Panc1 (cell line): Measurements from ENCODE around the gene THAP11.

Experiments
- POLR2AphosphoS5 ChIP-seq: IDR thresholded peaks from 2 replicates; pipeline ENCODE4 v1.6.1; 2012; ENCODE audit warnings: mild to moderate bottlenecking, low read depth, low read length, moderate library complexity
- SIN3A ChIP-seq: IDR thresholded peaks from 2 replicates; pipeline ENCODE4 v1.6.1; 2012; ENCODE audit warnings: low read depth, mild to moderate bottlenecking, low read length, moderate library complexity, borderline replicate concordance; ENCODE audit not compliant: insufficient read depth
- TCF7L2 ChIP-seq: IDR thresholded peaks from 2 replicates; pipeline ENCODE4 v1.6.1; 2011; ENCODE audit warnings: mild to moderate bottlenecking, low read depth, low read length, inconsistent platforms
- TF ChIP-seq, protein P1 (sequence below): fragments of 450-650 bp; IDR thresholded peaks from 2 replicates; pipeline ENCODE4 v1.5.1; 2017; ENCODE audit warnings: mild to moderate bottlenecking
- TF ChIP-seq, protein P2 (sequence below), 2 experiments: IDR thresholded peaks; 2 replicates each; pipeline ENCODE4 v1.6.1; 2011 to 2012; ENCODE audit warnings: low read depth in 2 of 2, control low read depth in 1 of 2, low read length in 1 of 2, mild to moderate bottlenecking in 1 of 2, moderate library complexity in 1 of 2; ENCODE audit not compliant: insufficient read depth in 1 of 2

DNA sequence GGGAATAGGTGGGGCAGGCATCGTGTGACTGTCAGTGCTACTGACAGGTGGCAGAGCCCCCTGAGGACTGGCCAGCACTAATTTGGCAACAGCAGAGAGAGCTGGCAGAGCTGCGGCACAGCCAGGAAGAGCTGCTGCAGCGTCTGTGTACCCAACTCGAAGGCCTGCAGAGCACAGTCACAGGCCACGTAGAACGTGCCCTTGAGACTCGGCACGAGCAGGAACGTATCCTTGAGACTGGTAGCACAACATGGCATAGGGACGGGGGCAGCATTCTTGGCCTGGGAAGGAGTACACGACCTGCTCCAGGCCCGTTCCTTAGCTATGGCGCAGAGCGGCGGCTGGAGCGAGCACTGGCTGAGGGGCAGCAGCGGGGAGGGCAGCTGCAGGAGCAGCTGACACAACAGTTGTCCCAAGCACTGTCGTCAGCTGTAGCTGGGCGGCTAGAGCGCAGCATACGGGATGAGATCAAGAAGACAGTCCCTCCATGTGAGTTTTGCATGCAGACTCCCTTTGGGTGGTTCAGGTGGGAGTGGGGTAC is 39.6 kb downstream of the THAP11 start:
- TF ChIP-seq POLR2AphosphoS5 = no peak
- TF ChIP-seq, protein P1, sequence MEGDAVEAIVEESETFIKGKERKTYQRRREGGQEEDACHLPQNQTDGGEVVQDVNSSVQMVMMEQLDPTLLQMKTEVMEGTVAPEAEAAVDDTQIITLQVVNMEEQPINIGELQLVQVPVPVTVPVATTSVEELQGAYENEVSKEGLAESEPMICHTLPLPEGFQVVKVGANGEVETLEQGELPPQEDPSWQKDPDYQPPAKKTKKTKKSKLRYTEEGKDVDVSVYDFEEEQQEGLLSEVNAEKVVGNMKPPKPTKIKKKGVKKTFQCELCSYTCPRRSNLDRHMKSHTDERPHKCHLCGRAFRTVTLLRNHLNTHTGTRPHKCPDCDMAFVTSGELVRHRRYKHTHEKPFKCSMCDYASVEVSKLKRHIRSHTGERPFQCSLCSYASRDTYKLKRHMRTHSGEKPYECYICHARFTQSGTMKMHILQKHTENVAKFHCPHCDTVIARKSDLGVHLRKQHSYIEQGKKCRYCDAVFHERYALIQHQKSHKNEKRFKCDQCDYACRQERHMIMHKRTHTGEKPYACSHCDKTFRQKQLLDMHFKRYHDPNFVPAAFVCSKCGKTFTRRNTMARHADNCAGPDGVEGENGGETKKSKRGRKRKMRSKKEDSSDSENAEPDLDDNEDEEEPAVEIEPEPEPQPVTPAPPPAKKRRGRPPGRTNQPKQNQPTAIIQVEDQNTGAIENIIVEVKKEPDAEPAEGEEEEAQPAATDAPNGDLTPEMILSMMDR = no peak
- TF ChIP-seq, protein P2, sequence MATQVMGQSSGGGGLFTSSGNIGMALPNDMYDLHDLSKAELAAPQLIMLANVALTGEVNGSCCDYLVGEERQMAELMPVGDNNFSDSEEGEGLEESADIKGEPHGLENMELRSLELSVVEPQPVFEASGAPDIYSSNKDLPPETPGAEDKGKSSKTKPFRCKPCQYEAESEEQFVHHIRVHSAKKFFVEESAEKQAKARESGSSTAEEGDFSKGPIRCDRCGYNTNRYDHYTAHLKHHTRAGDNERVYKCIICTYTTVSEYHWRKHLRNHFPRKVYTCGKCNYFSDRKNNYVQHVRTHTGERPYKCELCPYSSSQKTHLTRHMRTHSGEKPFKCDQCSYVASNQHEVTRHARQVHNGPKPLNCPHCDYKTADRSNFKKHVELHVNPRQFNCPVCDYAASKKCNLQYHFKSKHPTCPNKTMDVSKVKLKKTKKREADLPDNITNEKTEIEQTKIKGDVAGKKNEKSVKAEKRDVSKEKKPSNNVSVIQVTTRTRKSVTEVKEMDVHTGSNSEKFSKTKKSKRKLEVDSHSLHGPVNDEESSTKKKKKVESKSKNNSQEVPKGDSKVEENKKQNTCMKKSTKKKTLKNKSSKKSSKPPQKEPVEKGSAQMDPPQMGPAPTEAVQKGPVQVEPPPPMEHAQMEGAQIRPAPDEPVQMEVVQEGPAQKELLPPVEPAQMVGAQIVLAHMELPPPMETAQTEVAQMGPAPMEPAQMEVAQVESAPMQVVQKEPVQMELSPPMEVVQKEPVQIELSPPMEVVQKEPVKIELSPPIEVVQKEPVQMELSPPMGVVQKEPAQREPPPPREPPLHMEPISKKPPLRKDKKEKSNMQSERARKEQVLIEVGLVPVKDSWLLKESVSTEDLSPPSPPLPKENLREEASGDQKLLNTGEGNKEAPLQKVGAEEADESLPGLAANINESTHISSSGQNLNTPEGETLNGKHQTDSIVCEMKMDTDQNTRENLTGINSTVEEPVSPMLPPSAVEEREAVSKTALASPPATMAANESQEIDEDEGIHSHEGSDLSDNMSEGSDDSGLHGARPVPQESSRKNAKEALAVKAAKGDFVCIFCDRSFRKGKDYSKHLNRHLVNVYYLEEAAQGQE (IDR thresholded peaks at IDR 0.05; ENCODE audit: insufficient read depth in 1 of 2, low read depth in 2 of 2, low read length in 1 of 2) = no peak
- no peak for TF ChIP-seq SIN3A
- TF ChIP-seq TCF7L2 = no peak
